Measurements from ENCODE around the gene OVOL1. TPM values are rescaled to one million over a fixed set of nuclear protein-coding genes. Genes with fewer than 3 reads are reported as not detected.

Gene OVOL1
- polyA plus RNA-seq, 1 donor, result not detected

DNA sequence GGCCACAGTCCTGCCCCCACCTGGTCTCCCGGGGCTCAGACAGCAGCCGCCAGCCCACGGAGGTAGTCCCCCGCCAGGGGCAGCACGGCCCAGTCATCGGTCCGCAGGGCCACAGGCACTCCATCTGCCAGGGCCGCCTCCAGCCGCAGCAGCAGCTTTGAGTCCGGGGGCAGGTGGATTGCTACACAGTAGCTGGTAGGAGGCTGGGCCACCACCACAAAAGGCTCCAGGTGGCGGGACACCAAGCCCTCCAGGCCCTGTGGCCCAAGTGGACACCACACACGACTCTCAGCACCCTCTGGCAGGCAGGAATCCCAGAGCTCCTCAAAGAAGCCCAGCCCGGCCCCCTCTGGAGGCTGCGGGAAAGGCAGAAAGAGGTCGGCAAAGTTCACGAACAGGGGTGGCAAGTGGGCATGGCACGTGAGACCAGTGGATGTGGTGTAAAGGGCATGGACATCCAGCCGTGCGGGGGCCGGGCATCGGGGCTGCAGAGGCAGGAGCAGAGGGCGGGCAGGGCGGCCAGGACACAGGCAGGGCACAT, 9.0 kb upstream of the OVOL1 start:
- DNase-seq (ENCODE audit: low read depth), result no peak

GRCh38 chr11:65778431-65778900, 8.4 kb upstream of the OVOL1 start:
- no peak for DNase-seq (ENCODE audit: low read depth)

DNA sequence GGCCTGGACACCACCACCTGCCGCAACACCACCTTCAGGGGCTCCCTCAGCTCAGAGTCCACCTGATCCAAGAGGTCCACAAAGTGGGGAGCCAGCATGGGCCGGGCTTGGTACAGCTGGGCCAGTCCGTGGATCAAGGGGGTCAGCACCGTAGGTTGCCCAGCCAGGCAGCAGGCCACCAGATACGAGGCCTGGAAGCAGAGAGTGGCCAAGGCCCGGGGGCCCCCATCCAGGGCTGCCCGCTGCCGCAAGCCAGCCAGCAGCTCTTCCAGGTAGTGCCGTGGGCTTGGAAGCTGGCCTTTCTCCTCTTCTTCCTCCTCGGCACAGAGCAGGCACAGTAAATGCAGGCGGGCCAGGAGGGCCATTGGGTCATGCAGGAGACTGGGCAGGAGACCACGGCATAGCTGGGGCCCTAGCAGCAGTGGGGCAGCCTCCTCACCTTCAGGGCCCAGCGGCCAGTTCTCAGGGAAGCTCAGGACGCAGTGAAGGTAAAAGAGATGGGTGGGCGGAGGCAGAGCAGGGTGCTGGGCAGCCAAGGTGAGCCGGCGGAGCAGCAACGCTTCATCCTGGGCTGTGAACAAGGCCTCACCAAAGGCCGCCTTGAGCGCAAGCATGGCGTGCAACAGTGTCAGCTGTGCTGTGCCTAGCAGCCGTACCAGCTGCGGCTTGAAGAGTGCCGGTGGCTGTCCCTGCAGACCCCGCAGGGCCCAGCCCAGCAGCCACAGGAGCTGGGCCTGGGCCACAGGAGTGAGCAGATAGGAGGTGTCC, 7.8 kb upstream of the OVOL1 start:
- DNase-seq (ENCODE audit: low read depth), result no peak

- no peak for DNase-seq (ENCODE audit: low read depth)
Measured at GRCh38 chr11:65779669-65779918, 7.3 kb upstream of the OVOL1 start.

- DNase-seq (ENCODE audit: low read depth), result no peak
Measured at GRCh38 chr11:65779919-65780769, 6.7 kb upstream of the OVOL1 start.

GRCh38 chr11:65780770-65781151, 6.1 kb upstream of the OVOL1 start, which contains the start of gene AP5B1:
AP5B1 (minus strand) TSS chr11:65780976; CDS start chr11:65780591, 385 bp downstream.
- DNase-seq (ENCODE audit: low read depth), result no peak

GRCh38 chr11:65781152-65781961, 5.5 kb upstream of the OVOL1 start:
- no peak for DNase-seq (ENCODE audit: low read depth)

- no peak for DNase-seq (ENCODE audit: low read depth)
Measured at GRCh38 chr11:65781962-65782815, 4.7 kb upstream of the OVOL1 start.

DNA sequence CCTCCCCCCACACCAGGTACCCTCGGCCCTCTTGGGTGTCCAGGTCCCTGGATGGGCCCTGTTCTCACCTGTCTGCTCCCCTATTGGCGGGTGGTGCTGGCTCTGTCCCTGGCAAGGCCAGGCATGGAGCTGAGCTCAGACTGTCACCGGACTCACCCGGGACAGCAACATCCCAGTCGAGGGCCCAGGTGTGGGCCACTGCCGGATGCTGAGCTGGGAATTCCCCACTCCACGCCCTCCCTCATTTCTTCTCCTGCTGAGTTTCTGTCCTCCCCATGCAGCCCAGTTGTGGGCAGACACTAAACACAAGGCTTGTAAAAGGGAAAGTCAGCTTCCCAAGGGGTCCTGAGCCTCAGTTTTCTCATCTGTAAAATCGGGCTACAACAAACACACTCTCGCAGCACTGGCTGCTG, 4.0 kb upstream of the OVOL1 start:
- no peak for DNase-seq (ENCODE audit: low read depth)

DNA sequence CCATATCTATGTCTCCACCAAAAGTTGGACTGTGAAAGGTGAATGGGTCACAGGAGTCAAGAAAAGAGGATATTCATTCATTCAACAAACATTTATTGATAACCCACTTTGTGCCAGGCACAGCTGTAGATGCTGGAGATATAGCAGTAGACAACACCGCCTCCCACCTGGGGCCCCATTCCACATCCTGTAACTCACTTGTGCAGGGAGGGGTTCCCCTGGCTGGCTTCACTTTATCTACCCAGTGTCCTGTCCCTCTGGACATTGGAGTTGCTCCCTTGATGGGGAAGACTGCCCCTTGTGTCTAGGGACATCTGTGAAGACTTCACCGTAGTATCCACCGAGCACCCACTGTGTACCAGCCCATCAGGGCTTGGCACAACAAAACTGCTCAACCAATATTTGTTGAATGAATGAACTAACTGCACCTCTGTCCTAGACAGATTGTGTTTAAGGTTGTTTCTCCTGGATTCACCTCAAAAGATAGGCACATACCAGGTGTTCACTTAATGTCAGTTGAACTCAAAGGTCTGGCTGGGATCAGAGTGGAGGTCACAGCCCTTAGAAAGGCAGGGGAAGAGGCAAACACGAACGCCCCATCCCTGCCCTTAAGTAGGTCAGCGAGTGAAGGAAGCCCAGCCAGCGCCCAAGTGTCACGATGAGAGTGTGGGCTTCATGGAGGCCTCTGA, 1.4 kb upstream of the OVOL1 start:
- DNase-seq (ENCODE audit: low read depth), result no peak

- DNase-seq (ENCODE audit: low read depth), result no peak
Measured at GRCh38 chr11:65786008-65786785, 666 bp upstream of the OVOL1 start.

GRCh38 chr11:65787649-65788622, 1.1 kb downstream of the OVOL1 start:
- DNase-seq (ENCODE audit: low read depth), result no peak

DNA sequence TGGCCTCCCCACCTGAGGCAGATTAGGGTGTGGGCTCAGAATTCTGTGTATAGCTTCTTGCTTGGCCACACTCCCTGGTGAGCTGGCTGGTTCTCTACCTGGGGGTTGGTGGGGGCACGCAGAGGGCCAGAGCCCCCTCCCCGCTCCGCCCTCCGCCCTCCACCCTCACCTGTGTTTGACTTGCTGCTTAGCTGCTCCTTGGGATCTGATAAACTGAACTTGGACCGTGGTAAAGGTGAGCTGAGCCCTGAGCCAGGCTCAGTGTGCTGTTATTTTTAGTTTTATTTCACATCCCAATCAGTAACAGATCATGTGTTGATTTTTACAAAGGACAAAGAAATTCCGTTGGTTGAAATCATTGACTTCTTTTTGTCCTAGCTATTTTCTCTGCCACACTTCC, 2.0 kb downstream of the OVOL1 start:
- DNase-seq (ENCODE audit: low read depth), result no peak

GRCh38 chr11:65789230-65790103, 2.6 kb downstream of the OVOL1 start:
- no peak for DNase-seq (ENCODE audit: low read depth)

DNA sequence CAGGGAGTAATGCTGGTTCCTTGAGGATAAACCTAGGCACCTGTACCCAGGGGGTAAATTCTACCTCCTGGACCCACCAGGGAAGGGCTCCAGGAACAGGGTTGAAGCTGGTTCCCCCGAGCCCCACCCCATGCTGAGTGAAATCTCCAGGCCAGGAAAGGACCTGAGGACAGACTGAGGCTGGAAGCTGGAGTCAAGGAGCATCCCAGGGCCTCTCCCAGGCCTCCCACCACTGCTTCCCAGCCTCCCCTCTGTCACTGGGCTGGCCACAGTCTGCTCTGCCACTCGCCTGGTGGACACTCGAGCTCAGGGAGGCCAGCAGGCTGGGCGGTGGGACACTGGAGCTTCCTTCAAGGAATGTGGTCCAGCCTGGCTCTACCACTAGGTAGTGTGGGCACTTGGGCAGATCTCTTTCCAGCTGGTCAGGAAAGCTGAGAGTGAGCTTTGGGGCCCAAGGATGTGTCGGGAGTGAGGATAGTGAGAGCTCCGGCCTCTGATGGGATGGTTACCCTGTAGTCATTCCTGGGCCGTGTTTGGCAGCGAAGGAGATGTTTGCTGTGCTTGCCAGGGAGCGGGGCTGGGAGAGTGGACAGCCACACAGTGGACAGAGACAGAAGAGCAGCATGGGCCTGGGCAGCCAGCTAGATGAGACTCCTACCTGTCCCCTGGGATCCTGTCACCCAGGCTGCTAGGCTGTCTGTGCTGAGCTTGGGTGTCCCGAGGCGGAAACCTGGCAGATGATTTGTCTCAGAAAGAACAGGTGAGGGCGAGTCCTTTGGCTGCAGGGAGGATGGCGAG, 3.4 kb downstream of the OVOL1 start:
- DNase-seq (ENCODE audit: low read depth), result no peak

GRCh38 chr11:65790902-65791650, 4.2 kb downstream of the OVOL1 start:
- no peak for DNase-seq (ENCODE audit: low read depth)
